Measurements from ENCODE around the gene PTGER4.
"Not testable (repeated sequence)": the region's sequence is repeated elsewhere in the genome, so short reads cannot be mapped to it uniquely, and the experiment has no call there.

The PTGER4 gene

GRCh38 chr5:40679913-40680681 lies at the start of gene PTGER4:
Gene PTGER4, plus strand, starts transcription at chr5:40679915. Its CDS starts 1,079 bp downstream, at chr5:40680994.
- no peak for DNase-seq (ENCODE audit: low read depth)

GRCh38 chr5:40630126-40630525 lies 49.6 kb upstream of the PTGER4 start:
- no peak for DNase-seq (ENCODE audit: low read depth)

DNA sequence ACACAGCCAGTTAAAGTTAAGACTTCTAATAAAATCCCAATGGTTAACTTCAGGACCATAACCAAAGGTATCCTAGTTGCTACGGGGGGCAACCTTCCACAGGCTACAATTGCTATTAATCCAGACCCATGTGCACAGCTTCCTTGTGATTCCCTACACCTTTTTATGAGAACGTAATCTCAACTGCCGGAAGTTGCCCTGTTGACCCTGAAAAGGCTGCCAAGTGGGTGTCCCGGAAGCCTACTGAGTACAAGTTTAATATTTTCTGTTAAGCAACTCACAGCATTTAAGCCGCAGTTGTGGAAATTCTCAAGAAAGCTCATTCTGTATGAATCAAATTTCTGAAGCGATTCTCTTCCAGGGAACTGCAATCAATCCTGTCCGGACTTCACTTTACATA lies 48.5 kb upstream of the PTGER4 start:
- no peak for DNase-seq (ENCODE audit: low read depth)

- no peak for DNase-seq (ENCODE audit: low read depth)
Observed at GRCh38 chr5:40634154-40634553, 45.6 kb upstream of the PTGER4 start.

DNA sequence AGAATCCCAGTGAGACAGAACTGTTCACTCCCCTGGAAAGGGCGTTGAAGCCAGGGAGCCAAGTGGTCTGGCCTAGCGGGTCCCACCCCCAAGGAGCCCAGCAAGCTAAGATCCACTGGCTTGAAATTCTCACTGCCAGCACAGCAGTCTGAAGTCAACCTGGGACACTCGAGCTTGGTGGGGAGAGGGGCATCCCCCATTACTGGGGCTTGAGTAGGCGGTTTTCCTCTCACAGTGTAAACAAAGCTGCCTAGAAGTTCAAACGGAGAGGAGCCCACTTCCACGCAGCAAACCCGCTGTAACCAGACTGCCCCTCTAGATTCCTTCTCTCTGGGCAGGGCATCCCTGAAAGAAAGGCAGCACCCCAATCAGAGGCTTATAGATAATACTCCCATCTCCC lies 45.1 kb upstream of the PTGER4 start:
- no peak for DNase-seq (ENCODE audit: low read depth)

- DNase-seq (ENCODE audit: low read depth) = not testable (repeated sequence)
Observed at GRCh38 chr5:40639531-40639930, 40.2 kb upstream of the PTGER4 start.

- no peak for DNase-seq (ENCODE audit: low read depth)
Observed at GRCh38 chr5:40646266-40646665, 33.4 kb upstream of the PTGER4 start.

DNA sequence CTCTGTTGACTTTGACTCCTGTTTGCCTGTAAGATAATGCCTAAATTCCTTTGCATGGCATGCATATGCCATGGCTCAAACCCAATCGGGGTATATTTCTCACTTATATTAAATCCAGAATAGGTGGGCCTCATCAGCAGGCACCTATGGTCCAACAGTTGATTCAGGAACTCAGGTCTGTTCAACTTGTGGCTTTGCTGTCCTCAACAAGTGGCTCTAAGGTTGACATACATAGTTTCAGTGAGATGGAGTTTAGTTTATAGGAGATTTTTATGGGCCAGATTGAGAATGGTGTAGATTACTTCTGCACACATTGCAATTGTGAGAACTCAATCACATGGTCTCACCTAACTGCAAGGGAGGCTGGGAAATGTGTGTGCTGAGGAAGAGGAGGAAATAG lies 31.6 kb upstream of the PTGER4 start:
- no peak for DNase-seq (ENCODE audit: low read depth)

GRCh38 chr5:40649463-40650030 lies 30.2 kb upstream of the PTGER4 start:
- DNase-seq (ENCODE audit: low read depth) = no peak

GRCh38 chr5:40651201-40651600 lies 28.5 kb upstream of the PTGER4 start:
- DNase-seq (ENCODE audit: low read depth) = no peak

GRCh38 chr5:40652441-40653220 lies 27.1 kb upstream of the PTGER4 start:
- DNase-seq (ENCODE audit: low read depth) = no peak

DNA sequence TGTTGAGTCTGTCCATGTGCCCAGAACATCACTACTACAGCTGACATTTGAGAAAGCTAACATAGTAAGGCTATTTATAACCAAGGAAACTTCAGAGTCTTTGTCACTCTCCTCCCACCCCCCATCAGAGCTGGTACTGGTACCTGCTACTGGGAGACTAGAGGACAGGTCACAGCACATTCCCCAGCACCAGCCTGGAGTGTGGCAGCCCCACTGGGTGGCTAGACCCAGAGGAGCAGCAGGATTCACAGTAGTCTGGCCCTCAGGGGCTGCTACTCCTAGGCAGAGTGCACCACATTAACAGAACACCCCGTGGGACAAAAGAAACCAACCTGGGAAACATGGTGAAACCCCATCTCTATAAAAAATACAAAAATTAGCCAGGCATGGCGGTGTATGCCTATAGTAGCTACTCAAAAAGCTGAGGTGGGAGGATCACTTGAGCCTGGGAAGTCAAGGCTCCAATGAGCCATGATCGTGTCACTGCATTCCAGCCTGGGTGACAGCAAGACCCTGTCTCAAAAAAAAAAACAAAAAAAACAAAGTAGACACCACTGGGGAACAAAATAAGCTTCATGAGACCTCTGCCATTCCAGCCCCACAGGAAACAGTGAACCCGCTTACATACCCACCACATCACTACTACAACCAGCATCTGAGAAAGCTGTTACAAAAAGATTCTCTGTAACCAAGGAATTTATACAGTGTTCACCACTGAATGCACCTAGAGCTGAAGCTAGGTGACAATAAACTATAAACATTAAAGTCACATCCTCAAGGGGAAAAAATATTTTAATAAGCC lies 26.3 kb upstream of the PTGER4 start:
- no peak for DNase-seq (ENCODE audit: low read depth)

- DNase-seq (ENCODE audit: low read depth) = no peak
Observed at GRCh38 chr5:40654377-40654991, 25.2 kb upstream of the PTGER4 start.

DNA sequence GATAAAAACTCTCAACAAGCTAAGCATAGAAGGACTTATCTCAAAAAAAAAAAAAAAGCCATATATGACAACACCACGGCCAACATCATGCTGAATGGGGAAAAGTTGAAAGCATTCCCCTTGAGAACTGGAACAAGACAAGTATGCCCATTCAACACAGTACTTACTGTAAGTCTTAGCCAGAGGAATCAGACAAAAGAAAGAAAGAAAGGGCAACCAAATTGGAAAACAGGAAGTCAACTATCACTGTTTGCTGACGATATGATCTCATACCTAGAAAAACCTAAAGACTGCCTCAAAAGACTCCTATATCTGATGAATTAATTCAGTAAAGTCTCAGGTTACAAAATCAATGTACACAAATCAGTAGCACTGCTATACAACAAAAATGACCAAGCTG lies 24.6 kb upstream of the PTGER4 start:
- no peak for DNase-seq (ENCODE audit: low read depth)

DNA sequence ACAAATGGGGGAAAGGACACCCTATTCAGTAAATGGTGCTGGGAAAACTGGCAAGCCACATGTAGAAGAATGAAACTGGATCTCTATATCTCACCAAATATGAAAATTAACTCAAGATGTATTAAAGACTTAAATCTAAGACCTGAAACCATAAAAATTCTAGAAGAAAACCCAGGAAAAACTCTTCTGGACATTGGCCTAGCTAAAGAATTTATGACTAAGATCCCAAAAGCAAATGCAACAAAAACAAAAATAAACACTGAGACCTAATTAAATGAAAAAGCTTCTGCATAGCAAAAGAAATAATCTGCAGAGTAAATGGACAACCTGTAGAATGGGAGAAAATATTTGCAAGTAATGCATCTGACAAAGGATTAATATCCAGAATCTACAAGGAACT lies 23.6 kb upstream of the PTGER4 start:
- DNase-seq (ENCODE audit: low read depth) = not testable (repeated sequence)

- no peak for DNase-seq (ENCODE audit: low read depth)
Observed at GRCh38 chr5:40656766-40657165, 22.9 kb upstream of the PTGER4 start.

DNA sequence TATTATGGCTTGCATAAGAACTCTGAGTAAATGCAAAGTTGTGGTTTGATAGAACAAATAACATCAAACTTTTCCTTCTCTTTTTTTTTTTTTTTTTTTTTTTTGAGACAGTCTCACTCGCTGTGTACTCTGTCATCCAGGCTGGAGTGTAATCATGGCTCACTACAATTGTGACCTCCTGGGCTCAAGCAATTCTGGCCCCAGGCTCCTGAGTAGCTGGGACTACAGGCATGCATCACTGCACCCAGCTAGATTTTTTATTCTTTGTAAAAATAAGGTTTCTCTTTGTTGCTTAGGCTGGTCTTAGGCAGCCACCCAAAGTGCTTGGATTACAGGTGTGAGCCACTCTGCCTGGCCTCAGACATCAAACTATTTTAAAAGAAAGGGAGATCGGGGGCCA lies 19.0 kb upstream of the PTGER4 start:
- no peak for DNase-seq (ENCODE audit: low read depth)

GRCh38 chr5:40665635-40666298 lies 13.9 kb upstream of the PTGER4 start:
- DNase-seq (ENCODE audit: low read depth) = no peak

DNA sequence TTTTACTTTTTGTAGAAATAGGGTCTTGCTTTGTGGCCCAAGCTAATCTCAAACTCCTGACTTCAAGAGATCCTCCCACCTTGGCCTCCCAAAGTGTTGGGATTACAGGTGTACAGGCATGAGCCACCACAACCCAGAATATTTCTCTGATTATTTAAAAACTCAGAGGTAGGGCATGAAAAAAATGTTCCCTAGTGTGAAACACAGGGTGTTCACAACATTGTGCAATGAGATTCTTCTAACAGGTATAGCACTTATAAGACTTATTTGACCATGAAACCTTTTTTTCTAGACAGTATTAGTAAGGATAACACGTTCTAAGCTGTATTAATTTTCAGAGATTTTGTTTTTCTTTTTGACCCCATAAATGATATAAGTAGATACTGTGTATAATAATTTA lies 13.1 kb upstream of the PTGER4 start:
- no peak for DNase-seq (ENCODE audit: low read depth)

DNA sequence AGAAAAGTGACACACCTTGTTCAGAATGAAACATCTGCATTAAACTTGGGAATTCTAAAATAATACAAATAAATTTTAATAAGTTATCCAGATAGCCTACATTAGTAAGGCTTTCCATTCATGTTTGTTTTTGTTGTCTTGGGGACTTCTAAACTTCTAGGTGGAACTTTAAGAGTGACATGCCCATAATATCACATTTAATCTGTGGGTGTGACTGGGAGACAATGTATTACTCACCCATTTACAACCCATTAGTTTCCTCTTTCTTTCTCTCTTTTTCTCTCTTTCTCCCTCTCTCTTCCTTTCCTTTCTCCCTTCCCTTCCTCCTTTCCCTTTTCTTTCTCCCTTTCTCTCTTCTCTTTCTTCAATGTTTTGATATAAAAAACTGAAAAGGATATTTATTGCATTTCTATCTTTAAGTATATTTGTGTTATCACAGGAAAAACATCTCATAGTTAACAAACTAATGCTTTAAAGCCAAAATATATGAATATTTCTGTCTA lies 12.5 kb upstream of the PTGER4 start:
- no peak for DNase-seq (ENCODE audit: low read depth)

All from stromal cell of bone marrow (primary cell).